ENCODE results near the gene USP31.

Gene USP31

DNA sequence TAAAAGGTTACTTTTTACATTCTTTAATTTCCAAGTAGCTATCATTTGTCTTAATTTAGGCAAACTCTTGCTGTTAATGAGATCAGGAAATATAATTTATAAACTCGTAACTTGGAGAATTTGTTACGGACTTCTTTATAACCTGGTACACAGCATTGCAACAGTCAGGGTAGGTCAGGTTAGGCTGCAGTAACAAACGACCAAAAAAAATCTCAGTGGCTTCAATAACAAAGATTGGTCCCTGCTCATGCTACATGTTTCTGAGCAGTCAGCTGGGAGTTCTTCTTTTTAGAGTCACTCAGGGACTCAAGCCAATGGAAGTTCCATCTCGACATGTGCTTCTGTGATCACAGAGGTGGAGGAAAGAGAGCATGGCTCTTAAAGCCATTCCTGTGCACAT lies 110.1 kb downstream of the USP31 start:
- TF ChIP-seq, protein P1, sequence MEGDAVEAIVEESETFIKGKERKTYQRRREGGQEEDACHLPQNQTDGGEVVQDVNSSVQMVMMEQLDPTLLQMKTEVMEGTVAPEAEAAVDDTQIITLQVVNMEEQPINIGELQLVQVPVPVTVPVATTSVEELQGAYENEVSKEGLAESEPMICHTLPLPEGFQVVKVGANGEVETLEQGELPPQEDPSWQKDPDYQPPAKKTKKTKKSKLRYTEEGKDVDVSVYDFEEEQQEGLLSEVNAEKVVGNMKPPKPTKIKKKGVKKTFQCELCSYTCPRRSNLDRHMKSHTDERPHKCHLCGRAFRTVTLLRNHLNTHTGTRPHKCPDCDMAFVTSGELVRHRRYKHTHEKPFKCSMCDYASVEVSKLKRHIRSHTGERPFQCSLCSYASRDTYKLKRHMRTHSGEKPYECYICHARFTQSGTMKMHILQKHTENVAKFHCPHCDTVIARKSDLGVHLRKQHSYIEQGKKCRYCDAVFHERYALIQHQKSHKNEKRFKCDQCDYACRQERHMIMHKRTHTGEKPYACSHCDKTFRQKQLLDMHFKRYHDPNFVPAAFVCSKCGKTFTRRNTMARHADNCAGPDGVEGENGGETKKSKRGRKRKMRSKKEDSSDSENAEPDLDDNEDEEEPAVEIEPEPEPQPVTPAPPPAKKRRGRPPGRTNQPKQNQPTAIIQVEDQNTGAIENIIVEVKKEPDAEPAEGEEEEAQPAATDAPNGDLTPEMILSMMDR (IDR thresholded peaks at IDR 0.05; ENCODE audit: control insufficient read depth, extremely low read depth, insufficient read depth) = no peak

DNA sequence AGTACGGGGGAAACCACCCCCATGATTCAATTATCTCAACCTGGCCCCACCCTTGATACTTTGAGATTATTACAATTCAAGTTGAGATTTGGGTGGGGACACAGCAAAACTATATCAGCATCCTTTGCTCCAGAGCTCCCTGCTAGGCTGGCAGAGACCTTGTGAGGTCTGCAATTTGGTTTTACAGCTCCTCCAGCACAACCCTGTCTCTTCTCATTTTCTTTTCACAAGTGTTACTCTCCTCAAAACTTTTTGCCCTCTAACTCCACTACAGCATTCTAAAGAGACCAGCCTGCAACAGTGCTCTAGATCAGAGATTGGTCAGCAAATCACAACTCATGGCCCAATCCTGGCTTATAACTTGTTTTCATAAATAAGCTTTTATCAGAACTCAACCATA lies 114.0 kb downstream of the USP31 start:
- no peak for DNase-seq (ENCODE audit: low read depth)
- H3K4me3 ChIP-seq (ENCODE audit: low read depth, low read length) = no peak overlapping the region
- TF ChIP-seq, protein P1 (IDR thresholded peaks at IDR 0.05; ENCODE audit: control insufficient read depth, extremely low read depth, insufficient read depth) = no peak

More for the DNA sequence above, 110.1 kb downstream of the USP31 start:
- no peak for DNase-seq (ENCODE audit: low read depth)
- H3K4me3 ChIP-seq (ENCODE audit: low read depth, low read length) = no peak overlapping the region

DNA sequence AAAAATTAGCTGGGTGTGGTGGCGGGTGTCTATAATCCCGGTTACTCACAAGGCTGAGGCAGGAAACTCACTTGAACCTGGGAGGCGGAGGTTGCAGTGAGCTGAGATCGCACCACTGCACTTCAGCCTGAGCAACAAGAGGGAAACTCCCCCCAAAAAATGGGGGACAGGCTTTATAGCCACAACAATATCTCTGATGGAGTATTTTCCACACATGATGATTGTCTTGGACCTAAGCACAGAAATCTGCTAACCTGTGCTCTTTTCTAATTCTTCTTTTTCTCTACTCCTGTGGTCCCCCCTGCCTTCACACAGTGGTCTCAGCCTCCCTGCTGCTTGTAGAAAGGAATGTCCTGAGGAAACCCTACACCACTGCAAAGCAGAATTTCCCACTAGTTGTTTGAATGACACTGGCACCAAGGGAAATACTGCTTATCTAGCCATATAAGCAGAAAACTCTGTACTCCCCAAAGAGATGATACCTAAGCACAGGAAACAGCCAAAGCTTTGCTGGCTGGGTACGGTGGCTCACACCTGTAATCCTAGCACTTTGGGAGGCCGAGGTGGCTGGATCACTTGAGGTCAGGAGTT lies 117.6 kb downstream of the USP31 start:
- TF ChIP-seq, protein P1 (IDR thresholded peaks at IDR 0.05; ENCODE audit: control insufficient read depth, extremely low read depth, insufficient read depth) = no peak
- H3K4me3 ChIP-seq (ENCODE audit: low read depth, low read length) = no peak overlapping the region

DNA sequence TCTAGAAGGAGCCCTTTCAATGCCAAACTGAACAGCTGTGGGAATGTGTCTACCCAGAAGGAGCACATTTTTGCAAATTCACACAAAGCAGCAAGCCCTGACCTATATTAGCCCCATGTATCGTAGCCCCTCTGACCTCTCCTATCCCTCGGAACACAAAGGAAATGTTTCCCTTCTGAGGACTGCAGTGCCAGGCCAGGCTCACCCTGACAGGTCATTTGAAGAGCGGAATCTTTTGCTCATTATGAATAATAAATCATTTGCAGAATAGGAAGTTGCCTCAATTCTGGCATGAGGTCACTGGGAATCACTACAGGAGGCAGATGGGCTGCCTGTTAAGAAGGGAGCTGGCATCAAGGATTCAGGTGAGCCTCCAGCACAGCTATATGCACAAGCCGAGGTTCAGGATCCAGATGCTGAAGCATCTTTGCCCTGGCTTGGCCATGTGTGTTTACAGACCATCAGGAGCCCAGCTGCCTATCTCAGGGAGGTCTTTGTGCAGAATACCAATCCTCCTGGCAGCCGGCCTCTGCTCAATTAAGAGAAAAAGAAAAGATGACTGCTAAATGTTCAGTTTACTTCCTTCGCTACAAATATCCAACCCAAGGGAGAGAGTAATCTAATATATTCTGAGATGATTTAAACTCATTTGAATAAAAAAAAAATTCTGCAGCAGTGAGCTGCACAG lies 119.4 kb downstream of the USP31 start:
- no peak overlapping the region for H3K4me3 ChIP-seq (ENCODE audit: low read depth, low read length)
- TF ChIP-seq, protein P1 (IDR thresholded peaks at IDR 0.05; ENCODE audit: control insufficient read depth, extremely low read depth, insufficient read depth) = no peak
- no peak for DNase-seq (ENCODE audit: low read depth)

More for the DNA sequence above, 117.6 kb downstream of the USP31 start:
- no peak for DNase-seq (ENCODE audit: low read depth)

DNA sequence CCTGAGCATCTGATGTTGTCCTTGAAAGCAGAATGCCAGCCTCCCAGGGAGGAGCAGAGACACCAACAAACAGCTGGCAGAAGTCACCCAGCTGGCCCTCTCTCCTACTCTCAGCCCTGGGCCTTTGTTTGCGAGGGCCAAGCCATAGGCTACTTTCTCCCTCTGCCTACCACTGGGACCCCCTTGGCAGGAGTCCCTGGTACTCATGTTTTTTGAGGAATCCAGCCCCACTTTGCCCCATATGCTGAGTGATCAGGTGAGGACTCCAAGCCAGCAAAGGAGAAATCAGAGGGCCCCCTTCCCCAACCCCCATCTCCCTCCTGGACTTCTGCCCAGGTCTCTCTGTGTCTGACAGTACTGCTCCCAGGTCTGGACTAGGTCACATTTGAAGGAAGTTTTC lies 121.9 kb downstream of the USP31 start:
- DNase-seq (ENCODE audit: low read depth) = no peak
- no peak overlapping the region for H3K4me3 ChIP-seq (ENCODE audit: low read depth, low read length)
- TF ChIP-seq, protein P1 (IDR thresholded peaks at IDR 0.05; ENCODE audit: control insufficient read depth, extremely low read depth, insufficient read depth) = no peak

DNA sequence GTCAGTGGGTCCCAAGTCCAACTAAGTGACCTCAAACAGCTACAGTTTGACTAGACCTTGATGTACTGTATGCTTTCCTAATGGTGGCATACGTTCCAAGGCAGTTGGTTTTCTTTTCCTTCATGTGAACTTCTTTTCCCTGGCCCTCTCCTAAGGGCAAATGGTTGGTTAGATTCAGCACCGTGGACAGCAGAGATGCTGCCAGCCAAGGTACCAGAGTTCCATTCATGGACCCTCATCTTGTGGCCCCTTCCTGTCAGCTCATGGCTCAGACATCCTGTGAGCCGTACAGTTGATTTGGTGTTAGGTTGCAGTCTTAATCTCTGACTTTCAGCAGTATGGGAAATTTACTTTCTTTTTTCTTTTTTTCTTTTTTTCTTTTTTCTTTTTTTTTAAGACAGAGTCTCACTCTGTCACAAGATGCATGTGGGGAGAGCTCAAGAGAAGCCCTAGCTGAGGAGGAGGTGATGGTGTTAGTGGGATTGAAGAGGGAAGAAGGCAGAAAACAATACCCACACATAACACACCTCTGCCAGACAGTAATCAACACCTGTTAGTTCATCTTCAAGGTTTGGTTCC lies 122.4 kb downstream of the USP31 start:
- no peak overlapping the region for H3K4me3 ChIP-seq (ENCODE audit: low read depth, low read length)
- DNase-seq (ENCODE audit: low read depth) = no peak
- TF ChIP-seq, protein P1 (IDR thresholded peaks at IDR 0.05; ENCODE audit: control insufficient read depth, extremely low read depth, insufficient read depth) = no peak
